Chondrocyte (in vitro differentiated cells): Measurements from ENCODE around the gene F10. TPM values are rescaled to one million over a fixed set of nuclear protein-coding genes. Genes with fewer than 3 reads are reported as not detected.
A peak's percentile ranks its signal among the peaks of the same experiment; 100 is the strongest.

ENCODE experiments used
- DNase-seq: peaks from one replicate; pipeline ENCODE4 v3.0.0; 2021; ENCODE audit warnings: mixed read lengths, low spot score
- H3K27ac Mint-ChIP-seq: one replicate; pipeline ENCODE4 v1.8.0; 2021; ENCODE audit warnings: mild to moderate bottlenecking, moderate library complexity, mixed read lengths; ENCODE audit not compliant: unreplicated experiment
- H3K27me3 Mint-ChIP-seq: 2 replicates; pipeline ENCODE4 v1.8.0; 2021; ENCODE audit warnings: low read depth, mixed read lengths
- H3K36me3 Mint-ChIP-seq: 2 replicates; pipeline ENCODE4 v1.8.0; 2021; ENCODE audit warnings: low read depth, mixed read lengths
- H3K4me1 Mint-ChIP-seq: 2 replicates; pipeline ENCODE4 v1.8.0; 2021; ENCODE audit warnings: low read depth, mild to moderate bottlenecking, mixed read lengths
- H3K4me3 Mint-ChIP-seq: one replicate; pipeline ENCODE4 v1.8.0; 2021; ENCODE audit warnings: mild to moderate bottlenecking, moderate library complexity, mixed read lengths; ENCODE audit not compliant: unreplicated experiment
- H3K9me3 Mint-ChIP-seq: 2 replicates; pipeline ENCODE4 v1.8.0; 2021; ENCODE audit warnings: low read depth, mixed read lengths
- total RNA-seq: library from RNA; stranded (reverse); gene quantifications from 3 replicates; pipeline ENCODE4 v1.2.1, GENCODE V29; 2021
- TF ChIP-seq, protein P1 (sequence below): fragments of 200-600 bp; sonication (generic); IDR thresholded peaks from 2 replicates; pipeline ENCODE4 v1.5.0; 2021; ENCODE audit warnings: antibody characterized with exemption, mild to moderate bottlenecking, moderate library complexity

Gene F10
- total RNA-seq, 1 donor from 2014 or later: 1.9 TPM

DNA sequence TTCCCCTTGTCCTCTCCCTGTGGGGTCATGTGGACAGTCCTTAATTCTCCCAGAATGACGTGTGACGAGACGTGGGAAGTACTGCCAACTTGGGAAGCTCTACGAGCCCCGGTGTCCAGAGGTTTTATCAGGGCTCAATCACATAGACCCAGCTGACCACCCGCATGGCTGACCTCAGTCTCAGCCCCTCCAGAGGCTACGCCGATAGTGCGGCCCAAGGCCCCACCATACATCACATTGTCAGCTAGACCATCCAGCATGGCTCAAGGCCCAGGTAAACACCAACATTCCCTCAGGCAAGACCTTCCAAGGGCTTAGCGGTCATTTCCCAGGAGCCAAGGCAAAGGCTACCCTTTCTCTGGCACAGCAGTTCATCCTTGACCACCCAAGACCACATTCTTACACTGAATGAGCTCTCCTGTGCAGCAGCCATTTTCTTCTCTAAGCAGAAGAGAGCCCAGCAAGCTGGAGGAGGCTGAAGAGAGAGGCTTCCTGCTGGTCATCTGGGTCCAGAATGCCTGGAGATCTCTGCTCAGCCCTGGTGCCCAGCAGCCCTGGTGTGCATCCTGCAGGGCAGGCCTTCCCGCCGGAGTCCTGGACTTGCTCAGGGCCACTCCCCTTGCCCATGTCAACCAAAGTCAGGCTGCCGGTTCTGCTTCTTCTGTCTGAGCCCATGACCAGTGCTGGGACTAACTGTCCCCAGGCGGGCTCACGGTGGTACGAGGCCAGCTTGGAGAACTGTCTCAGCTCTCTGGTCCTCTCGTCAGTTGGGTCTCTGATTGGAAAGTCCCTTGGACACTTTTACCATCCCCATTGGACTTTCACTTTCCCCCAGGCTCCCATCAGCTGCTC lies 7.9 kb upstream of the F10 start:
- Mint-ChIP-seq H3K4me3 (no peak overlapping the region), H3K27ac (no peak overlapping the region), H3K9me3 (no peaks in the 10 kb centered on the region), H3K27me3 (peaks cover 1% of the 10 kb centered on the region), H3K4me1 (peaks cover 4% of the 10 kb centered on the region), H3K36me3 (no peaks in the 10 kb centered on the region)
- peak; percentile 81 for DNase-seq
- TF ChIP-seq, protein P1, sequence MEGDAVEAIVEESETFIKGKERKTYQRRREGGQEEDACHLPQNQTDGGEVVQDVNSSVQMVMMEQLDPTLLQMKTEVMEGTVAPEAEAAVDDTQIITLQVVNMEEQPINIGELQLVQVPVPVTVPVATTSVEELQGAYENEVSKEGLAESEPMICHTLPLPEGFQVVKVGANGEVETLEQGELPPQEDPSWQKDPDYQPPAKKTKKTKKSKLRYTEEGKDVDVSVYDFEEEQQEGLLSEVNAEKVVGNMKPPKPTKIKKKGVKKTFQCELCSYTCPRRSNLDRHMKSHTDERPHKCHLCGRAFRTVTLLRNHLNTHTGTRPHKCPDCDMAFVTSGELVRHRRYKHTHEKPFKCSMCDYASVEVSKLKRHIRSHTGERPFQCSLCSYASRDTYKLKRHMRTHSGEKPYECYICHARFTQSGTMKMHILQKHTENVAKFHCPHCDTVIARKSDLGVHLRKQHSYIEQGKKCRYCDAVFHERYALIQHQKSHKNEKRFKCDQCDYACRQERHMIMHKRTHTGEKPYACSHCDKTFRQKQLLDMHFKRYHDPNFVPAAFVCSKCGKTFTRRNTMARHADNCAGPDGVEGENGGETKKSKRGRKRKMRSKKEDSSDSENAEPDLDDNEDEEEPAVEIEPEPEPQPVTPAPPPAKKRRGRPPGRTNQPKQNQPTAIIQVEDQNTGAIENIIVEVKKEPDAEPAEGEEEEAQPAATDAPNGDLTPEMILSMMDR: no peak

DNA sequence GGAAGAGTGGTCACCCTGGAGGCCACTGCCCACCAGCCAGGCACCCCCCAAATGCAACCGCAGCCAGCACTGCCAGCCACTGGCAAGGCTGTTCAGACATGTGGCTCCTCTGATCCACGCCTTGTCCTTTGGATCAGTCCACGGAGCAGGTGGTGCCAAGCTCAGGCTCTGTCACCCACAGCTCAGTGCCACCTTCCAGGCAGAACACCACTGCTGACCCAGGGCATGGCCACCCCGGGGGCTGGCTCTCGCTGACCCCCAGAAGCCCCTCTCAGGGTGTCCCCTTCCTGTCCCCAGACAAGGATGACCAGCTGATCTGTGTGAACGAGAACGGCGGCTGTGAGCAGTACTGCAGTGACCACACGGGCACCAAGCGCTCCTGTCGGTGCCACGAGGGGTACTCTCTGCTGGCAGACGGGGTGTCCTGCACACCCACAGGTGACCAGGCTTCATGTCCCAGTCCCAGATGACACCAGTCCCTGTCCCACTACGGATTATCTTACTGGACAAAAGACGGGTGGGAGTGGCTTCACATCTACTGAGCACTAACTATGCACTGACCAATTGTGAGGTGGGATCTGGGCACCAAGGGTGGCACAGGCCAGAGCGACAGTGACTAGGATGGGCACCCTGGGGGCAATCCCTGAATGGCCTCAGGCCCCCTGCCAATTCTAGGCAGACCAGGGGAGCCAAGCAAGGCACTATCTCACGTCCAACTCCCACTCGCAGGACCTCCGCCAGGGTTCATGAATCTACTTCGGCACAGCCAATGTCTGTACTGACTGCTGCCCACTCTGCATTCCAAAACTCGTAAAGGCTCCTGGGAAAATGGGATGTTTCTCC lies 7.0 kb upstream of the F10 start:
- no peaks in the 10 kb centered on the region for H3K36me3 Mint-ChIP-seq
- DNase-seq: peak; percentile 90
- no peak overlapping the region for H3K4me3 Mint-ChIP-seq
- H3K4me1 Mint-ChIP-seq: peaks cover 4% of the 10 kb centered on the region
- TF ChIP-seq, protein P1: no peak
- H3K9me3 Mint-ChIP-seq: no peaks in the 10 kb centered on the region
- no peak overlapping the region for H3K27ac Mint-ChIP-seq
- peaks cover 3% of the 10 kb centered on the region for H3K27me3 Mint-ChIP-seq

DNA sequence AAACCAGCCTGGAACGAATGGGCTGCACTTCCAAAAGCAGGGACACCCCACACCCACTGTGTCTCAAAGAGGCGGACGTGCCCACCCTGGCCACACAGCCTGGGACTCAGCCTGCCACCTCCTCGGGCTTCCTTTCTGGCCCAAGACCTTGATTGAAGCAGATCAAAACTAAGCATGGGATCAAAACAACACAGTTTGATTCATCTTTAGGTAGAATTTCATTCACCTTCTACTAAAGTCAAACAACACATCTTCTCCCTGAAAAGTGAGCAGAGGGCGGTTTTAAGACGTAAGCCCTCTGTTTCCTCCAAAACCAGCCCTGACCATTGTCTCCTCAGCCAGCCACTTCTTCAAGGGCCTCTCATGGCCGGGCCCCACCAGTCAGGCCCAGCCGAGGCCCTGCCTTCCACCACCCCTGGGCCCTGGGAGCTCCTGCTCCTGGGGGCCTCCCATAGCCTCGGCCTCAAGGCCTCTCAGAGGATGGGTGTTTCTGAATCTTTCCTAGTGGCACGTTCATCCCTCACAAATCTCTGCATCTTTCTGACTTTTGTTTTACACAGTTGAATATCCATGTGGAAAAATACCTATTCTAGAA lies 6.3 kb upstream of the F10 start:
- DNase-seq: no peak
- TF ChIP-seq, protein P1: no peak
- Mint-ChIP-seq H3K36me3 (no peaks in the 10 kb centered on the region), H3K4me3 (no peak overlapping the region), H3K27ac (no peak overlapping the region), H3K27me3 (peaks cover 5% of the 10 kb centered on the region), H3K9me3 (no peaks in the 10 kb centered on the region), H3K4me1 (peaks cover 4% of the 10 kb centered on the region)

DNA sequence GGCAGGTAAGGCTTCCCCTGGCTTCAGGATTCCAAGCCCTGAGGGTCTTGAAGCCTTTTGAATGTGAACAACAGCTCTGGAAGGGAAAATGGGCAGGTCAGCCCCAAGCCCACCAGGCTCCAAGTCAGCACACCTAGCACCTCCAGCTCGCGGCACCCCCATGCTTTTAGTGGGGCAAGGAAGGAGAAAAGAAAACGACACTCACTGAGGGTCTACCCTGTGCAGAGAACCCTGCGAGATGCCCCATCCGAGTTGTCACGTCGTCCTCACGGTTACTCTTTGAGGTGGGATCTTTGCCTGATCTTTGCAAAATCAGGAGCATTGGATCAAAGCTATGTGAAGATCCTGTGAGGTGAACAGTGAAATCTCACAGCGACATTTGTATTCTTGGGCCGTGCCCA lies 5.7 kb upstream of the F10 start:
- Mint-ChIP-seq H3K4me3 (no peak overlapping the region), H3K27me3 (peaks cover 5% of the 10 kb centered on the region), H3K36me3 (no peaks in the 10 kb centered on the region), H3K9me3 (no peaks in the 10 kb centered on the region), H3K4me1 (peaks cover 4% of the 10 kb centered on the region), H3K27ac (no peak overlapping the region)
- DNase-seq: no peak
- TF ChIP-seq, protein P1: no peak

DNA sequence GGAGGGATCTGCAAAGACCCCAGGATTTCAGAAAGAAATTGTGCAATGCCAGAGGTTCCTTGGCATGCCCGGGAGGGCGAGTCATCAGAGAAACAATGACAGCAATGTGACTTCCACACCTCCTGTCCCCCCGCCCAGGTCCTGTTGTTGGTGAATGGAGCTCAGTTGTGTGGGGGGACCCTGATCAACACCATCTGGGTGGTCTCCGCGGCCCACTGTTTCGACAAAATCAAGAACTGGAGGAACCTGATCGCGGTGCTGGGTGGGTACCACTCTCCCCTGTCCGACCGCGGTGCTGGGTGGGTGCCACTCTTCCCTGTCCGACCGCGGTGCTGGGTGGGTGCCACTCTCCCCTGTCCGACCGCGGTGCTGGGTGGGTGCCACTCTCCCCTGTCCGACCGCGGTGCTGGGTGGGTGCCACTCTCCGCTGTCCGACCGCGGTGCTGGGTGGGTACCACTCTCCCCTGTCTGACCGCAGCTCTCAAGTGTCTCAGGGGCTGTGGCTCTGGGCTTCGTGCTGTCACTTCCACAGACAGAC lies 5.2 kb upstream of the F10 start:
- no peaks in the 10 kb centered on the region for H3K9me3 Mint-ChIP-seq
- no peak for DNase-seq

More for the DNA sequence above, 5.2 kb upstream of the F10 start:
- Mint-ChIP-seq H3K4me1 (peaks cover 6% of the 10 kb centered on the region), H3K36me3 (no peaks in the 10 kb centered on the region), H3K27me3 (peaks cover 5% of the 10 kb centered on the region), H3K4me3 (no peak overlapping the region), H3K27ac (no peak overlapping the region)
- TF ChIP-seq, protein P1: no peak
